ENCODE measurements around the gene HES1.

The HES1 gene

GRCh38 chr3:194181612-194182529, 45.9 kb downstream of the HES1 start:
- in situ Hi-C loops (cut with MboI; ENCODE audit: low pct_unique_long_range_greater_than_20kb, low sequenced_read_pairs, unreplicated experiment): no loop called here
- no peak for TF ChIP-seq CTCF (IDR thresholded peaks at IDR 0.05; ENCODE audit: extremely low read depth, insufficient read depth, missing control alignments)
- DNase-seq (ENCODE audit: low spot score): no peak

- DNase-seq (ENCODE audit: low spot score): no peak
- in situ Hi-C loops (cut with MboI; ENCODE audit: low pct_unique_long_range_greater_than_20kb, low sequenced_read_pairs, unreplicated experiment): no loop called here
- TF ChIP-seq CTCF (IDR thresholded peaks at IDR 0.05; ENCODE audit: extremely low read depth, insufficient read depth, missing control alignments): no peak
These were observed 47.3 kb downstream of the HES1 start for GRCh38 chr3:194183271-194183670.

GRCh38 chr3:194184265-194184751, 48.4 kb downstream of the HES1 start:
- DNase-seq (ENCODE audit: low spot score): no peak
- in situ Hi-C loops (cut with MboI; ENCODE audit: low pct_unique_long_range_greater_than_20kb, low sequenced_read_pairs, unreplicated experiment): no loop called here
- no peak for TF ChIP-seq CTCF (IDR thresholded peaks at IDR 0.05; ENCODE audit: extremely low read depth, insufficient read depth, missing control alignments)

- TF ChIP-seq CTCF (IDR thresholded peaks at IDR 0.05; ENCODE audit: extremely low read depth, insufficient read depth, missing control alignments): no peak
- in situ Hi-C loops (cut with MboI; ENCODE audit: low pct_unique_long_range_greater_than_20kb, low sequenced_read_pairs, unreplicated experiment): no loop called here
- no peak for DNase-seq (ENCODE audit: low spot score)
These were observed 48.9 kb downstream of the HES1 start for GRCh38 chr3:194184801-194185200.

GRCh38 chr3:194185221-194185620, 49.3 kb downstream of the HES1 start:
- in situ Hi-C loops (cut with MboI; ENCODE audit: low pct_unique_long_range_greater_than_20kb, low sequenced_read_pairs, unreplicated experiment): no loop called here
- DNase-seq (ENCODE audit: low spot score): no peak
- TF ChIP-seq CTCF (IDR thresholded peaks at IDR 0.05; ENCODE audit: extremely low read depth, insufficient read depth, missing control alignments): no peak

- no peak for DNase-seq (ENCODE audit: low spot score)
- TF ChIP-seq CTCF (IDR thresholded peaks at IDR 0.05; ENCODE audit: extremely low read depth, insufficient read depth, missing control alignments): no peak
- in situ Hi-C loops (cut with MboI; ENCODE audit: low pct_unique_long_range_greater_than_20kb, low sequenced_read_pairs, unreplicated experiment): no loop called here
These were observed 51.4 kb downstream of the HES1 start for GRCh38 chr3:194187233-194187944.
